Natural killer cell (primary cell): ENCODE measurements around the gene CRKL. TPM values are rescaled to one million over a fixed set of nuclear protein-coding genes. Genes with fewer than 3 reads are reported as not detected.
"Not testable (repeated sequence)": the region's sequence is repeated elsewhere in the genome, so short reads cannot be mapped to it uniquely, and the experiment has no call there.

Experiments
- ATAC-seq, 3 donors: fragments of 150-1000 bp in 2 of 3; fragments of 200-7000 bp in 1 of 3; cut with Tn5 transposase; 1 replicate in 1 of 3; 2 replicates in 2 of 3; pipeline ENCODE4 v1.10.0; 2021; ENCODE audit warnings: mild to moderate bottlenecking in 2 of 3, moderate library complexity in 2 of 3
- DNase-seq, 2 donors: peaks; one replicate each; pipeline versions ENCODE4 v3.0.0 to v3.0.0-alpha.2; 2013 to 2021; ENCODE audit warnings: mixed read lengths in 1 of 2
- H3K27ac ChIP-seq: one replicate; pipeline ENCODE4 v1.5.1; 2013; ENCODE audit warnings: mild to moderate bottlenecking, low read length
- H3K27me3 ChIP-seq: one replicate; pipeline ENCODE4 v1.6.1; 2013; ENCODE audit warnings: low read length; ENCODE audit not compliant: control insufficient read depth, insufficient read depth
- H3K36me3 ChIP-seq: one replicate; pipeline ENCODE4 v1.6.1; 2013; ENCODE audit warnings: low read length; ENCODE audit not compliant: control insufficient read depth, insufficient read depth
- H3K4me1 ChIP-seq: one replicate; pipeline ENCODE4 v1.6.1; 2013; ENCODE audit warnings: low read length; ENCODE audit not compliant: control insufficient read depth, insufficient read depth
- H3K4me3 ChIP-seq: one replicate; pipeline ENCODE4 v1.5.1; 2013; ENCODE audit warnings: low read length
- H3K9me3 ChIP-seq: one replicate; pipeline ENCODE4 v1.6.1; 2013; ENCODE audit warnings: low read length; ENCODE audit not compliant: control insufficient read depth, insufficient read depth
- H3K27ac Mint-ChIP-seq, 2 donors: one replicate each; pipeline ENCODE4 v1.8.0; 2022; ENCODE audit warnings: mild to moderate bottlenecking in 2 of 2, mixed read lengths in 2 of 2, moderate library complexity in 1 of 2
- H3K27me3 Mint-ChIP-seq, 2 donors: one replicate each; pipeline ENCODE4 v1.8.0; 2022; ENCODE audit warnings: low read depth in 2 of 2, mixed read lengths in 2 of 2
- H3K36me3 Mint-ChIP-seq: one replicate; pipeline ENCODE4 v1.8.0; 2022; ENCODE audit warnings: mixed read lengths
- H3K4me1 Mint-ChIP-seq, 2 donors: one replicate each; pipeline ENCODE4 v1.8.0; 2022; ENCODE audit warnings: mixed read lengths in 2 of 2
- H3K4me3 Mint-ChIP-seq: one replicate; pipeline ENCODE4 v1.8.0; 2022; ENCODE audit warnings: mild to moderate bottlenecking, moderate library complexity, mixed read lengths
- H3K9me3 Mint-ChIP-seq, 2 donors: one replicate each; pipeline ENCODE4 v1.8.0; 2022; ENCODE audit warnings: mixed read lengths in 2 of 2
- CTCF ChIP-seq: fragments of 200-600 bp; IDR thresholded peaks from one replicate; pipeline ENCODE4 v1.8.0; 2022; ENCODE audit warnings: antibody characterized with exemption
- WGBS: methylation state at CpG from one replicate; pipeline ENCODE4 v1.1.7; 2013; ENCODE audit warnings: missing lambda C conversion rate; ENCODE audit not compliant: insufficient coverage; 5-methylcytosine and 5-hydroxymethylcytosine counted together
- intact Hi-C: fragments of 100-400 bp; cut with micrococcal nuclease; formaldehyde crosslinking; loops from one replicate; pipeline ENCODE4 v1.14.2; 2022
- total RNA-seq, 4 donors: library from RNA; stranded (reverse); fragments of 120-200 nt in 1 of 4; gene quantifications; one replicate each; pipeline versions ENCODE4 v1.2.3 to v1.2.4, GENCODE V29; 2013 to 2022

CRKL gene
- total RNA-seq, 3 donors from 2014 or later (not counting 1 experiment from before 2014, with no cell fraction given): 50.7 to 71.2 (median 67.4) TPM

- H3K27ac ChIP-seq: no peak overlapping the region
- no peaks in the 10 kb centered on the region for H3K36me3 ChIP-seq
- peaks cover 9% of the 10 kb centered on the region for H3K27me3 ChIP-seq
- Mint-ChIP-seq H3K4me1 (peaks cover 5% of the 10 kb centered on the region in 2 donors), H3K27me3 (peaks cover 5 to 10% of the 10 kb centered on the region in 2 donors), H3K36me3 (no peaks in the 10 kb centered on the region), H3K27ac (no peak overlapping the region), H3K4me3 (no peak overlapping the region), H3K9me3 (no peaks in the 10 kb centered on the region)
- DNase-seq (no peak), ATAC-seq (no peak)
- TF ChIP-seq CTCF: no peak
- H3K4me3 ChIP-seq: no peak overlapping the region
- intact Hi-C loops: no loop called here
- 87% methylated on average over 5 of the region's 7 CpGs for WGBS
- no peaks in the 10 kb centered on the region for H3K9me3 ChIP-seq
- H3K4me1 ChIP-seq: peaks cover 43% of the 10 kb centered on the region
These were observed 51.2 kb downstream of the CRKL start for GRCh38 chr22:20968281-20968977.

GRCh38 chr22:20970939-20971657 lies 53.9 kb downstream of the CRKL start:
- Histone ChIP-seq H3K27ac (no peak overlapping the region), H3K36me3 (no peaks in the 10 kb centered on the region), H3K27me3 (no peaks in the 10 kb centered on the region), H3K4me1 (peaks cover 24% of the 10 kb centered on the region), H3K4me3 (no peak overlapping the region), H3K9me3 (no peaks in the 10 kb centered on the region)
- DNase-seq (no peak), ATAC-seq (no peak)
- Mint-ChIP-seq H3K9me3 (no peaks in the 10 kb centered on the region), H3K4me3 (no peak overlapping the region), H3K27me3 (no peaks in the 10 kb centered on the region), H3K4me1 (no peaks in the 10 kb centered on the region), H3K36me3 (no peaks in the 10 kb centered on the region), H3K27ac (no peak overlapping the region)
- 87% methylated on average over 3 of the region's 4 CpGs for whole genome bisulfite sequencing
- no peak for TF ChIP-seq CTCF
- intact Hi-C loops: no loop called here

- H3K27ac Mint-ChIP-seq, H3K27ac ChIP-seq, DNase-seq, H3K9me3 ChIP-seq, H3K27me3 Mint-ChIP-seq, H3K4me3 ChIP-seq, H3K4me3 Mint-ChIP-seq, intact Hi-C loops, H3K36me3 Mint-ChIP-seq, H3K36me3 ChIP-seq, H3K9me3 Mint-ChIP-seq, ATAC-seq, H3K27me3 ChIP-seq, H3K4me1 Mint-ChIP-seq: not testable (repeated sequence)
- peaks cover 23% of the 10 kb centered on the region for H3K4me1 ChIP-seq
- 73% methylated on average over 10 of the region's 11 CpGs for WGBS
These were observed 54.9 kb downstream of the CRKL start for GRCh38 chr22:20972014-20972694.

- Histone ChIP-seq H3K27ac (no peak overlapping the region), H3K9me3 (no peaks in the 10 kb centered on the region), H3K27me3 (no peaks in the 10 kb centered on the region), H3K4me1 (peaks cover 21% of the 10 kb centered on the region), H3K36me3 (no peaks in the 10 kb centered on the region), H3K4me3 (no peak overlapping the region)
- Mint-ChIP-seq H3K4me1 (no peaks in the 10 kb centered on the region), H3K36me3 (no peaks in the 10 kb centered on the region), H3K9me3 (no peaks in the 10 kb centered on the region), H3K4me3 (no peak overlapping the region), H3K27ac (no peak overlapping the region), H3K27me3 (no peaks in the 10 kb centered on the region)
- no peak for TF ChIP-seq CTCF
- 83% methylated on average over 15 of the region's 21 CpGs for WGBS
- intact Hi-C loops: no loop called here
- ATAC-seq: no peak
- DNase-seq: no peak
These were observed 55.8 kb downstream of the CRKL start for GRCh38 chr22:20972933-20973577.
